PFSK-1 (cell line): ENCODE measurements around the gene TATDN3.

ENCODE experiments used
- POLR2AphosphoS5 ChIP-seq: IDR thresholded peaks from 2 replicates; pipeline ENCODE4 v1.6.1; 2012; ENCODE audit warnings: low read depth, mild to moderate bottlenecking, control low read depth, low read length, moderate library complexity
- SIN3A ChIP-seq: IDR thresholded peaks from 2 replicates; pipeline ENCODE4 v1.6.1; 2012; ENCODE audit warnings: mild to moderate bottlenecking, low read length, moderate library complexity, borderline replicate concordance; ENCODE audit not compliant: insufficient read depth
- TAF1 ChIP-seq: IDR thresholded peaks from 2 replicates; pipeline ENCODE4 v1.6.1; 2012; ENCODE audit warnings: low read length, control low read depth, borderline replicate concordance; ENCODE audit not compliant: insufficient read depth
- TF ChIP-seq, protein P1 (sequence below), 2 experiments: IDR thresholded peaks; 2 replicates each; pipeline versions ENCODE4 v1.6.1 to v1.8.0; 2011 to 2012; ENCODE audit warnings: low read depth in 2 of 2, low read length in 2 of 2, control low read depth in 1 of 2, inconsistent platforms in 1 of 2, mild to moderate bottlenecking in 1 of 2, moderate library complexity in 1 of 2; ENCODE audit not compliant: insufficient read depth in 1 of 2

DNA sequence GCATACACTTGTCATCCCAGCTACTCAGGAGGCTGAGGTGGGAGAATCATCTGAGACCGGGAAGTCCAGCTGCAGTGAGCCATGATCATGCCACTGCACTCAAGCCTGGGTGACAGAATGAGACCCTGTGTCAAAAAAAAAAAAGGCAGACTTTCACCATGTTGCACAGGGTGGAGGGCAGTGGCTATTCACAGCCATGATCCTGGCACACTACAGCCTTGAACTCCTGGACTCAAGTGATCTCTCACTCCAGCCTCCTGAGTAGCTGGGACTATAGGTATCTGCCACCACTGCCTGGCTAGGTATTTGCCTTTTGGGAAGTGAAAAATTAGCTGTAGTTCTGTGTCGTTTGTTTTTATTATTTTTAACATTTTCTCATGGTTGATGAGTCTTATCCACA, 36.7 kb downstream of the TATDN3 start:
- TF ChIP-seq TAF1, result no peak
- TF ChIP-seq, protein P1, sequence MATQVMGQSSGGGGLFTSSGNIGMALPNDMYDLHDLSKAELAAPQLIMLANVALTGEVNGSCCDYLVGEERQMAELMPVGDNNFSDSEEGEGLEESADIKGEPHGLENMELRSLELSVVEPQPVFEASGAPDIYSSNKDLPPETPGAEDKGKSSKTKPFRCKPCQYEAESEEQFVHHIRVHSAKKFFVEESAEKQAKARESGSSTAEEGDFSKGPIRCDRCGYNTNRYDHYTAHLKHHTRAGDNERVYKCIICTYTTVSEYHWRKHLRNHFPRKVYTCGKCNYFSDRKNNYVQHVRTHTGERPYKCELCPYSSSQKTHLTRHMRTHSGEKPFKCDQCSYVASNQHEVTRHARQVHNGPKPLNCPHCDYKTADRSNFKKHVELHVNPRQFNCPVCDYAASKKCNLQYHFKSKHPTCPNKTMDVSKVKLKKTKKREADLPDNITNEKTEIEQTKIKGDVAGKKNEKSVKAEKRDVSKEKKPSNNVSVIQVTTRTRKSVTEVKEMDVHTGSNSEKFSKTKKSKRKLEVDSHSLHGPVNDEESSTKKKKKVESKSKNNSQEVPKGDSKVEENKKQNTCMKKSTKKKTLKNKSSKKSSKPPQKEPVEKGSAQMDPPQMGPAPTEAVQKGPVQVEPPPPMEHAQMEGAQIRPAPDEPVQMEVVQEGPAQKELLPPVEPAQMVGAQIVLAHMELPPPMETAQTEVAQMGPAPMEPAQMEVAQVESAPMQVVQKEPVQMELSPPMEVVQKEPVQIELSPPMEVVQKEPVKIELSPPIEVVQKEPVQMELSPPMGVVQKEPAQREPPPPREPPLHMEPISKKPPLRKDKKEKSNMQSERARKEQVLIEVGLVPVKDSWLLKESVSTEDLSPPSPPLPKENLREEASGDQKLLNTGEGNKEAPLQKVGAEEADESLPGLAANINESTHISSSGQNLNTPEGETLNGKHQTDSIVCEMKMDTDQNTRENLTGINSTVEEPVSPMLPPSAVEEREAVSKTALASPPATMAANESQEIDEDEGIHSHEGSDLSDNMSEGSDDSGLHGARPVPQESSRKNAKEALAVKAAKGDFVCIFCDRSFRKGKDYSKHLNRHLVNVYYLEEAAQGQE (IDR thresholded peaks at IDR 0.05; ENCODE audit: insufficient read depth in 1 of 2, low read depth in 2 of 2, low read length in 2 of 2), result no peak
- TF ChIP-seq POLR2AphosphoS5, result no peak
- TF ChIP-seq SIN3A, result no peak
